ENCODE data around the gene LITAF. TPM values are rescaled to one million over a fixed set of nuclear protein-coding genes. Genes with fewer than 3 reads are reported as not detected.

Gene LITAF
- polyA plus RNA-seq, 1 of the 3 experiments (the other 2 are of a cell fraction) = 45.7 TPM

DNA sequence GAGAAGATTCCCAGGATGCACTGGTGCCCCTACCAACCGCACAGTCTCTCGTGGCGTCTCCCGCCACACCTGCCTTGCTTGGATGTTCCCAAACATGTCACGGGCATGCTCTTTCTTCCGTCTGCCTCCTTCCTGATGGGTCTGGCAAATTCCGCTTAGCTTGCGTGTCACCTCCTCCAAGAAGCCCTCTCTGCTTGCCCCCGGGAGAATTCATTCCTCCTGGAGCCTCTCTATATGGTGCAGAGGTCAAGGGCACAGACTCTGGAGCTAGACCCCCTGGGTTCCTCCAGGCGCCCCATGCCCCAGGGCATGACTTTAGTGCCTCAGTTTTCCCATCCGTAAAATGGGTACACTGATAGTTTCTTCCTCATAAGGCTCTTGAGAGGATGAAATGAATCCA, 21.1 kb downstream of the LITAF start:
- Histone ChIP-seq H3K4me3 (ENCODE audit: low read depth in 2 of 2, low read length in 1 of 2) (no peak overlapping the region), H3K9ac (no peak overlapping the region), H4K20me1 (ENCODE audit: insufficient read depth) (peaks cover 9% of the 10 kb centered on the region), H3K27ac (ENCODE audit: low read depth in 2 of 2, low read length in 1 of 2) (no peak overlapping the region), H3K36me3 (replicated peaks in 1 of 2; ENCODE audit: control insufficient read depth in 1 of 2, insufficient read depth in 2 of 2, low read length in 1 of 2) (no peaks in the 10 kb centered on the region), H3F3A (replicated peaks; ENCODE audit: insufficient read depth) (no peaks in the 10 kb centered on the region), H3K9me3 (no peaks in the 10 kb centered on the region), H3K4me2 (no peak overlapping the region), H3K79me2 (ENCODE audit: insufficient read depth) (peaks cover 39% of the 10 kb centered on the region; the same call in 1 of the 2 replicates), H3K27me3 (ENCODE audit: insufficient read depth) (no peaks in the 10 kb centered on the region), H3K4me1 (ENCODE audit: control insufficient read depth in 1 of 2, insufficient read depth in 2 of 2, low read depth in 1 of 2, low read length in 1 of 2) (peaks cover 0 to 5% of the 10 kb centered on the region in 2 experiments; a peak in 1 of 4 replicates), H2AFZ (ENCODE audit: low read depth) (no peak overlapping the region), H3K9me2 (no peaks in the 10 kb centered on the region)
- TF ChIP-seq YY1 (IDR thresholded peaks at IDR 0.05; ENCODE audit: low read depth) (no peak), EZH2phosphoT487 (IDR thresholded peaks at IDR 0.05; ENCODE audit: borderline replicate concordance, low read depth) (no peak), GATA2 (CRISPR knock-in tag; IDR thresholded peaks at IDR 0.05) (no peak), SIN3A (IDR thresholded peaks at IDR 0.05; ENCODE audit: borderline replicate concordance, low read depth, low read length) (no peak), JUND (IDR thresholded peaks at IDR 0.05) (no peak), NFIC (IDR thresholded peaks at IDR 0.05; ENCODE audit: borderline replicate concordance) (no peak), RXRA (IDR thresholded peaks at IDR 0.05; ENCODE audit: borderline replicate concordance, low read depth) (no peak)
- TF ChIP-seq, protein P1, sequence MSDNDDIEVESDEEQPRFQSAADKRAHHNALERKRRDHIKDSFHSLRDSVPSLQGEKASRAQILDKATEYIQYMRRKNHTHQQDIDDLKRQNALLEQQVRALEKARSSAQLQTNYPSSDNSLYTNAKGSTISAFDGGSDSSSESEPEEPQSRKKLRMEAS (IDR thresholded peaks at IDR 0.05; ENCODE audit: low read depth) = no peak
- TF ChIP-seq, protein P2, sequence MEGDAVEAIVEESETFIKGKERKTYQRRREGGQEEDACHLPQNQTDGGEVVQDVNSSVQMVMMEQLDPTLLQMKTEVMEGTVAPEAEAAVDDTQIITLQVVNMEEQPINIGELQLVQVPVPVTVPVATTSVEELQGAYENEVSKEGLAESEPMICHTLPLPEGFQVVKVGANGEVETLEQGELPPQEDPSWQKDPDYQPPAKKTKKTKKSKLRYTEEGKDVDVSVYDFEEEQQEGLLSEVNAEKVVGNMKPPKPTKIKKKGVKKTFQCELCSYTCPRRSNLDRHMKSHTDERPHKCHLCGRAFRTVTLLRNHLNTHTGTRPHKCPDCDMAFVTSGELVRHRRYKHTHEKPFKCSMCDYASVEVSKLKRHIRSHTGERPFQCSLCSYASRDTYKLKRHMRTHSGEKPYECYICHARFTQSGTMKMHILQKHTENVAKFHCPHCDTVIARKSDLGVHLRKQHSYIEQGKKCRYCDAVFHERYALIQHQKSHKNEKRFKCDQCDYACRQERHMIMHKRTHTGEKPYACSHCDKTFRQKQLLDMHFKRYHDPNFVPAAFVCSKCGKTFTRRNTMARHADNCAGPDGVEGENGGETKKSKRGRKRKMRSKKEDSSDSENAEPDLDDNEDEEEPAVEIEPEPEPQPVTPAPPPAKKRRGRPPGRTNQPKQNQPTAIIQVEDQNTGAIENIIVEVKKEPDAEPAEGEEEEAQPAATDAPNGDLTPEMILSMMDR (IDR thresholded peaks at IDR 0.05) = no peak
- TF ChIP-seq, protein P3, sequence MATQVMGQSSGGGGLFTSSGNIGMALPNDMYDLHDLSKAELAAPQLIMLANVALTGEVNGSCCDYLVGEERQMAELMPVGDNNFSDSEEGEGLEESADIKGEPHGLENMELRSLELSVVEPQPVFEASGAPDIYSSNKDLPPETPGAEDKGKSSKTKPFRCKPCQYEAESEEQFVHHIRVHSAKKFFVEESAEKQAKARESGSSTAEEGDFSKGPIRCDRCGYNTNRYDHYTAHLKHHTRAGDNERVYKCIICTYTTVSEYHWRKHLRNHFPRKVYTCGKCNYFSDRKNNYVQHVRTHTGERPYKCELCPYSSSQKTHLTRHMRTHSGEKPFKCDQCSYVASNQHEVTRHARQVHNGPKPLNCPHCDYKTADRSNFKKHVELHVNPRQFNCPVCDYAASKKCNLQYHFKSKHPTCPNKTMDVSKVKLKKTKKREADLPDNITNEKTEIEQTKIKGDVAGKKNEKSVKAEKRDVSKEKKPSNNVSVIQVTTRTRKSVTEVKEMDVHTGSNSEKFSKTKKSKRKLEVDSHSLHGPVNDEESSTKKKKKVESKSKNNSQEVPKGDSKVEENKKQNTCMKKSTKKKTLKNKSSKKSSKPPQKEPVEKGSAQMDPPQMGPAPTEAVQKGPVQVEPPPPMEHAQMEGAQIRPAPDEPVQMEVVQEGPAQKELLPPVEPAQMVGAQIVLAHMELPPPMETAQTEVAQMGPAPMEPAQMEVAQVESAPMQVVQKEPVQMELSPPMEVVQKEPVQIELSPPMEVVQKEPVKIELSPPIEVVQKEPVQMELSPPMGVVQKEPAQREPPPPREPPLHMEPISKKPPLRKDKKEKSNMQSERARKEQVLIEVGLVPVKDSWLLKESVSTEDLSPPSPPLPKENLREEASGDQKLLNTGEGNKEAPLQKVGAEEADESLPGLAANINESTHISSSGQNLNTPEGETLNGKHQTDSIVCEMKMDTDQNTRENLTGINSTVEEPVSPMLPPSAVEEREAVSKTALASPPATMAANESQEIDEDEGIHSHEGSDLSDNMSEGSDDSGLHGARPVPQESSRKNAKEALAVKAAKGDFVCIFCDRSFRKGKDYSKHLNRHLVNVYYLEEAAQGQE (IDR thresholded peaks at IDR 0.05; ENCODE audit: low read depth, low read length) = no peak
- TF ChIP-seq, protein P4, sequence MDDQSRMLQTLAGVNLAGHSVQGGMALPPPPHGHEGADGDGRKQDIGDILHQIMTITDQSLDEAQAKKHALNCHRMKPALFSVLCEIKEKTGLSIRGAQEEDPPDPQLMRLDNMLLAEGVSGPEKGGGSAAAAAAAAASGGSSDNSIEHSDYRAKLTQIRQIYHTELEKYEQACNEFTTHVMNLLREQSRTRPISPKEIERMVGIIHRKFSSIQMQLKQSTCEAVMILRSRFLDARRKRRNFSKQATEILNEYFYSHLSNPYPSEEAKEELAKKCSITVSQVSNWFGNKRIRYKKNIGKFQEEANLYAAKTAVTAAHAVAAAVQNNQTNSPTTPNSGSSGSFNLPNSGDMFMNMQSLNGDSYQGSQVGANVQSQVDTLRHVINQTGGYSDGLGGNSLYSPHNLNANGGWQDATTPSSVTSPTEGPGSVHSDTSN (IDR thresholded peaks at IDR 0.05) = no peak
- no peak for DNase-seq
- 93% methylated on average over 11 of the region's 11 CpGs for WGBS (ENCODE audit: low lambda C conversion rate)
- CTCF ChIA-PET = no interaction called here
- POLR2A ChIA-PET = no interaction called here

Measured in SK-N-SH (cell line).